Lower lobe of right lung (tissue), 2 donors: ENCODE results near the gene JCHAIN. TPM values are rescaled to one million over a fixed set of nuclear protein-coding genes. Genes with fewer than 3 reads are reported as not detected.

Experiments used
- ATAC-seq, 2 donors: fragments of 200-7000 bp; cut with Tn5 transposase; one replicate each; pipeline ENCODE4 v1.9.1; 2020 to 2022; ENCODE audit warnings: mild to moderate bottlenecking in 2 of 2, moderate library complexity in 2 of 2
- DNase-seq: peaks from one replicate; pipeline ENCODE4 v3.0.0-alpha.2; 2020
- H3K27ac ChIP-seq: fragments of 200-600 bp; one replicate; pipeline ENCODE4 v1.8.0; 2022
- H3K27me3 ChIP-seq: fragments of 200-600 bp; one replicate; pipeline ENCODE4 v1.8.0; 2022; ENCODE audit warnings: low read depth
- H3K36me3 ChIP-seq: fragments of 200-600 bp; one replicate; pipeline ENCODE4 v1.8.0; 2022; ENCODE audit warnings: mild to moderate bottlenecking
- H3K4me1 ChIP-seq: fragments of 200-600 bp; one replicate; pipeline ENCODE4 v1.8.0; 2022
- H3K4me3 ChIP-seq: fragments of 200-600 bp; one replicate; pipeline ENCODE4 v1.8.0; 2022; ENCODE audit warnings: mild to moderate bottlenecking
- H3K9me3 ChIP-seq: fragments of 200-600 bp; one replicate; pipeline ENCODE4 v1.8.0; 2022
- intact Hi-C: fragments of 100-400 bp; cut with DNase I; formaldehyde crosslinking; loops from one replicate; pipeline ENCODE4 v1.11.0; 2022
- total RNA-seq: library from RNA; stranded (reverse); fragmentation: NEBNext Ultra II Directional; extraction: Animal tissue kit (Norgen Biotek cat#: 25700); gene quantifications from one replicate; pipeline ENCODE4 v1.2.1, GENCODE V29; 2021
- TF ChIP-seq, protein P1 (sequence below): fragments of 200-600 bp; IDR thresholded peaks from one replicate; pipeline ENCODE4 v1.8.0; 2022; ENCODE audit warnings: antibody characterized with exemption, mild to moderate bottlenecking
- donor health status: DM: no; HTN: yes; CAD: no; lungs with severe emphysema.

The JCHAIN gene
- total RNA-seq, 1 donor from 2014 or later, result 191 TPM

DNA sequence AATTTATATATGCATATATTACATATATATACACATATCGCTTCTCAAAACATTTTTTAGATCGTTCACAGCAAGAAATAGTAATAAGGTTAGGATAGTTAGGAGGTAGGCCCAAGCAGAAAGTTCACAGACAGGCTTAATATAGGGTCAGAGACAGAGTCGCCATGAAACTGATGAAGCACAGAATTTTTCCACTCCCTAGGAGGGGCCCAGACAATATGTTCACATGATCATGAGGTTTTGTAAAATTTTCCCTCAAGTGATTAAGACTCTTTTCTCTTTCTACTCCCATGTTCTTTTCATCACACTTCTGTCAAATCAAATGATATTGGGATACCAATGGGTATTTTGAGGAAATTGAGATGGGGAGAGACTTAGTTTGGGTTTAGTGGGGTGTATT, 43.0 kb downstream of the JCHAIN start:
- H3K27me3 ChIP-seq, result no peaks in the 10 kb centered on the region
- intact Hi-C loops, result no loop called here
- no peaks in the 10 kb centered on the region for H3K36me3 ChIP-seq
- no peaks in the 10 kb centered on the region for H3K4me1 ChIP-seq
- DNase-seq, result no peak
- no peak overlapping the region for H3K27ac ChIP-seq
- H3K9me3 ChIP-seq, result no peaks in the 10 kb centered on the region
- H3K4me3 ChIP-seq, result no peak overlapping the region
- TF ChIP-seq, protein P1, sequence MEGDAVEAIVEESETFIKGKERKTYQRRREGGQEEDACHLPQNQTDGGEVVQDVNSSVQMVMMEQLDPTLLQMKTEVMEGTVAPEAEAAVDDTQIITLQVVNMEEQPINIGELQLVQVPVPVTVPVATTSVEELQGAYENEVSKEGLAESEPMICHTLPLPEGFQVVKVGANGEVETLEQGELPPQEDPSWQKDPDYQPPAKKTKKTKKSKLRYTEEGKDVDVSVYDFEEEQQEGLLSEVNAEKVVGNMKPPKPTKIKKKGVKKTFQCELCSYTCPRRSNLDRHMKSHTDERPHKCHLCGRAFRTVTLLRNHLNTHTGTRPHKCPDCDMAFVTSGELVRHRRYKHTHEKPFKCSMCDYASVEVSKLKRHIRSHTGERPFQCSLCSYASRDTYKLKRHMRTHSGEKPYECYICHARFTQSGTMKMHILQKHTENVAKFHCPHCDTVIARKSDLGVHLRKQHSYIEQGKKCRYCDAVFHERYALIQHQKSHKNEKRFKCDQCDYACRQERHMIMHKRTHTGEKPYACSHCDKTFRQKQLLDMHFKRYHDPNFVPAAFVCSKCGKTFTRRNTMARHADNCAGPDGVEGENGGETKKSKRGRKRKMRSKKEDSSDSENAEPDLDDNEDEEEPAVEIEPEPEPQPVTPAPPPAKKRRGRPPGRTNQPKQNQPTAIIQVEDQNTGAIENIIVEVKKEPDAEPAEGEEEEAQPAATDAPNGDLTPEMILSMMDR, result no peak
- ATAC-seq, result no peak

DNA sequence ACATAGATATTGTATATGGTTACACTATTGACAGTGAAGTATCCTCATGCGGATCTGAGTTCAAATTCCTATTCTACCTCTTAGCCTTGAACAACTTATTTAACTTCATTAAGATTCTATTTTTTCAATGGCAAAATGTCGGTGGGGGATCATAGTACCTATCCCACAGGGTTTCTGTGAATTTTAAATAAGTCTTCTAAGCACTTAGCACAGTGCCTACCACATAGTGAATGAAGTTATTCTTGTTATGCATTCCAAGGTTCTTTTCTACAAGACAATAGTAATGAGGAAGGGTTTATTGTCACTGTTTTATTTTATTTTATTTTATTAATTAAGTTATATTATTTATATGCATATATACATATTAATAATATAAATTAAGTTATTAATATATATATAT, 46.5 kb downstream of the JCHAIN start:
- intact Hi-C loops, result no loop called here
- DNase-seq, result no peak
- H3K36me3 ChIP-seq, result no peaks in the 10 kb centered on the region
- TF ChIP-seq, protein P1, result no peak
- no peak overlapping the region for H3K4me3 ChIP-seq
- H3K27me3 ChIP-seq, result no peaks in the 10 kb centered on the region
- H3K27ac ChIP-seq, result no peak overlapping the region
- H3K9me3 ChIP-seq, result no peaks in the 10 kb centered on the region
- no peak for ATAC-seq
- no peaks in the 10 kb centered on the region for H3K4me1 ChIP-seq

DNA sequence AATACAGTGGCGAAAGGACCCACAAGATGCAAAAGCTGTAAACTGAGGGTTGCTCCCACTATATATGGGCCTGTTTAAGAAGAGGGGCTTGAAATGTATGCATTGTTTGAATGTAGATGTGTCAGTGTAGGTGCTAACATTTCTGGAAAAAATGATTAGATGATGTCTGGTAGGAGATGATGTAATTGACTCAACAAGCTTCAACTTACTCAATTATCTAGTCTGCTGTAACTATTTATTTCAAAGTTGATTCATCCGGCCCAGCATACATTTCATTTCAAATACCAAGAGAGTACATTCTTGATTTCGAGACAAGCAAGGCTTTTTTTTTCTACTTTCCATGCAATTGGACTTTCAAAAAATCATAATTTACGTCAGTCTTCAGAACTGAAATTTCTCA, 47.0 kb downstream of the JCHAIN start:
- intact Hi-C loops, result no loop called here
- H3K4me3 ChIP-seq, result no peak overlapping the region

GRCh38 chr4:70614184-70614555, 52.1 kb downstream of the JCHAIN start:
- intact Hi-C loops, result no loop called here
- ATAC-seq (no peak), DNase-seq (no peak)
- H3K4me1 ChIP-seq, result peaks cover 20% of the 10 kb centered on the region
- no peaks in the 10 kb centered on the region for H3K27me3 ChIP-seq
- TF ChIP-seq, protein P1, result no peak
- no peaks in the 10 kb centered on the region for H3K9me3 ChIP-seq
- H3K4me3 ChIP-seq, result peak overlapping the region; percentile 22
- H3K36me3 ChIP-seq, result no peaks in the 10 kb centered on the region
- H3K27ac ChIP-seq, result no peak overlapping the region

More for the DNA sequence above, 47.0 kb downstream of the JCHAIN start:
- DNase-seq, result no peak
- no peaks in the 10 kb centered on the region for H3K27me3 ChIP-seq
- no peak overlapping the region for H3K27ac ChIP-seq
- ATAC-seq, result no peak
- TF ChIP-seq, protein P1, result no peak
- H3K4me1 ChIP-seq, result peaks cover 3% of the 10 kb centered on the region
- H3K9me3 ChIP-seq, result no peaks in the 10 kb centered on the region
- no peaks in the 10 kb centered on the region for H3K36me3 ChIP-seq

- Histone ChIP-seq H3K4me3 (peak overlapping the region; percentile 22), H3K27me3 (no peaks in the 10 kb centered on the region), H3K36me3 (no peaks in the 10 kb centered on the region), H3K27ac (no peak overlapping the region), H3K9me3 (no peaks in the 10 kb centered on the region), H3K4me1 (peaks cover 20% of the 10 kb centered on the region)
- peak in 1 of 2 donors; percentile 26 for ATAC-seq
- intact Hi-C loops, result no loop called here
- TF ChIP-seq, protein P1, result no peak
- DNase-seq, result no peak
Observed at GRCh38 chr4:70613306-70614183, 52.8 kb downstream of the JCHAIN start.
